HUES6 (cell line): Measurements from ENCODE around the gene ZNF678.
"Not testable (repeated sequence)": the region's sequence is repeated elsewhere in the genome, so short reads cannot be mapped to it uniquely, and the experiment has no call there.

Source experiments
- H3K27ac ChIP-seq: 2 replicates; pipeline ENCODE4 v1.7.0; 2013; ENCODE audit warnings: low read depth, mild to moderate bottlenecking, low read length, inconsistent platforms
- H3K27me3 ChIP-seq: 2 replicates; pipeline ENCODE4 v1.6.1; 2013; ENCODE audit warnings: low read length; ENCODE audit not compliant: control insufficient read depth, insufficient read depth
- H3K36me3 ChIP-seq: 2 replicates; pipeline ENCODE4 v1.6.1; 2013; ENCODE audit warnings: low read length; ENCODE audit not compliant: control insufficient read depth, insufficient read depth
- H3K4me1 ChIP-seq: 2 replicates; pipeline ENCODE4 v1.6.1; 2013; ENCODE audit warnings: low read length; ENCODE audit not compliant: control insufficient read depth, insufficient read depth
- H3K4me3 ChIP-seq: 2 replicates; pipeline ENCODE4 v1.5.1; 2013; ENCODE audit warnings: low read depth, low read length
- H3K9ac ChIP-seq: one replicate; pipeline ENCODE4 v1.6.1; 2013; ENCODE audit warnings: mild to moderate bottlenecking, low read length
- H3K9me3 ChIP-seq: 2 replicates; pipeline ENCODE4 v1.6.1; 2013; ENCODE audit warnings: low read depth, low read length; ENCODE audit not compliant: control insufficient read depth, insufficient read depth

The ZNF678 gene

DNA sequence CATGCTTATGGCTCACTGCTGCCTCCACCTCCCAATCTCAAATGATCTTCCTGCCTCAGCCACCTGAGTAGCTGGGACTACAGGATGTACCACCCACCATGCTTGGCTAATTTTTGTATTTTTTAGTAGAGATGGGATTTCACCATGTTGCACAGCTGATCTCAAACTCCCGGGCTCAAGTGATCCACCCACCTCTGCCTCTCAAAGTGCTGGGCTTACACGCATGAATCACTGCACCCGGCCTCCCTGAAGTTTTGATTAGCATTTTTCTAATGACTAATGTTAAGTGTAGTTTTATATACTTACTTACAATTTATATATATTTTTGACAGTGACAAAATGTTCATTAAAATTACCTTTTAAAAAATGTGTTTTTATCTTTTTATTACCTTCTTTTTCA is 41.1 kb downstream of the ZNF678 start:
- H3K9me3 ChIP-seq = peaks cover 56% of the 10 kb centered on the region
- no peaks in the 10 kb centered on the region for H3K36me3 ChIP-seq
- no peaks in the 10 kb centered on the region for H3K4me1 ChIP-seq
- no peak overlapping the region for H3K4me3 ChIP-seq
- no peak overlapping the region for H3K9ac ChIP-seq
- no peaks in the 10 kb centered on the region for H3K27me3 ChIP-seq
- no peak overlapping the region for H3K27ac ChIP-seq

DNA sequence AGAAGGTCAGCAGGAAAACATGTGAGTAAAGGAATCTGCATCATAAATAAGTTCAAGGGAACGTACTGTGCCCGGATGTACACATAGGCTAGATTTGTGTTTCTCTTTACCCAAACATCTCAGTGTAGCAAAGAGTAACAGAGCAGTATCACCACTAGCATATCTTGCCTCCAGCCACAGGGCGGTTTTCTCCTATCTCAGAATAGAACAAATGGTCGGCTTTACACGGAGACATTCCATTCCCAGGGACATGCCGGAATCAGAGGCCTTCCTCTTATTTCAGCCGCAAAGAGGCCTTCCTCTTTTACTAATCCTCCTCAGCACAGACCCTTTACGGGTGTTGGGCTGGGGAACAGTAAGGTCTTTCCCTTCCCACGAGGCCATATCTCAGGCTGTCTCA is 42.9 kb downstream of the ZNF678 start:
- peaks cover 47% of the 10 kb centered on the region; the same call in 1 of the 2 replicates for H3K9me3 ChIP-seq
- H3K27ac ChIP-seq, H3K27me3 ChIP-seq, H3K4me1 ChIP-seq, H3K36me3 ChIP-seq, H3K9ac ChIP-seq, H3K4me3 ChIP-seq: not testable (repeated sequence)

DNA sequence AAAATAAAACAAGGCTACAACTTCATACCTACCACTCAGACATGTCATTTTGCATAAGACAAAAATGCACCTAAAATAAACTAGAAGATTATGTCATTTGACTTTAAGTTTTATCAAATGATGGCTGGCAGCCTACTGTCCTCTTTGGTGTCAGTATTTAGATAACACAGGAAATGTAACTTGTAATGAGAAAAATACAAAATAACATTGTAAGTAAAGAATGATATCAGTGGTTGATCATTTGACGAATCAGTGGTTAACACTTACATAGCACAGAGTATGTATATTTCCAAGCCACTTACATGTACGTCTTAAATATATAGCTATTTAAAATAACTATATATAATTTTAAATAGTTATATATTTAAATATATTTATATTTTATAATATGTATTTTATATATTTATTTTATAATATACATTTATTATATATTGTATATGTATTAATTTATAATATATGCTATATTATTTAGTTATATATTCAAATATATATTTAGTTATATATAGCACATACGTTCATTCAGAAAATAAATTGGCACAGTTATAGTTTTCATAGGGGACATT is 44.1 kb downstream of the ZNF678 start:
- Histone ChIP-seq H3K9ac (no peak overlapping the region), H3K4me1 (no peaks in the 10 kb centered on the region), H3K4me3 (no peak overlapping the region), H3K27ac (no peak overlapping the region), H3K9me3 (peaks cover 47% of the 10 kb centered on the region; the same call in 1 of the 2 replicates), H3K36me3 (peaks cover 9% of the 10 kb centered on the region; the same call in 1 of the 2 replicates), H3K27me3 (no peaks in the 10 kb centered on the region)

DNA sequence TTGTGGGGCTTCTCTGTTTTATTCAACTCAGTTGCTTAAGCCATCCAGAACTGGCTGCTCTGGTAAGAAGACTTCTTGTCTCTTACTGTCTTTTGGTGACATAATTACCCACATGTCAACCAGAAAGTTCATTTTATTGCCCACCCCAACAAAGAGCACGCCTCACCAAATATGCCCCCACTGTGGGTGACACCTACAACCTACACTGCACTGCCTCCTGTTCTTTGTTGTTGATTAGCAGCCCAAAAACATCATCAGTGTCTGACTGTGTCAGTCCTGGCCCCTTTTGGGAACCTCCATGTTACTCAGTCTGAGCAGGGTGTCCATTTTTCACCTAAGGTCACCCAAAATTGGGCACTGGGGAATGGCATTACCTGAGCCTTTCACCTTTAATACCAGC is 49.3 kb downstream of the ZNF678 start:
- peaks cover 48% of the 10 kb centered on the region for H3K9me3 ChIP-seq
- H3K9ac ChIP-seq = no peak overlapping the region
- H3K4me3 ChIP-seq = no peak overlapping the region
- H3K36me3 ChIP-seq = peaks cover 23% of the 10 kb centered on the region; the same call in 1 of the 2 replicates
- no peaks in the 10 kb centered on the region for H3K27me3 ChIP-seq
- no peak overlapping the region for H3K27ac ChIP-seq
- no peaks in the 10 kb centered on the region for H3K4me1 ChIP-seq

DNA sequence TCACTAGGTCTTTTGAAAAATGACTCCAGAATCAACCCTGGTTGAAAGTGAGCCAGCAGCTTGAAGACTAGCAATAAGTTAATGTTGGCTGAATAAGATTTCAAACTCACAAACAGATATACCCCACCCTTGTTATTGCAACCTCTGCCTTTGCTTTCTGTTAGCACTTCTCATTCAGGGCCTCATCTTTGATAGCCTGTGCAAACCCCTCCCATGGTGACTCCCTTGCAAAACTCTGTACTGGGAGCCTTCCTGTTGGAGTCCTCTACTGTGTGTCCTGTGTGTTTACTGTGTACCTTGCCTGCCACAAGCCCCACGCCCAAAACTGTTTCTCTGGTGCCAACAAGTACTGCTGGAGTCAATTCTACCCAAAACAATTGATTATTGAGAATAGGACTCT is 50.2 kb downstream of the ZNF678 start:
- Histone ChIP-seq H3K9ac (no peak overlapping the region), H3K4me3 (no peak overlapping the region), H3K9me3 (peaks cover 52% of the 10 kb centered on the region), H3K36me3 (peaks cover 23% of the 10 kb centered on the region; the same call in 1 of the 2 replicates), H3K27ac (no peak overlapping the region), H3K4me1 (no peaks in the 10 kb centered on the region), H3K27me3 (no peaks in the 10 kb centered on the region)

DNA sequence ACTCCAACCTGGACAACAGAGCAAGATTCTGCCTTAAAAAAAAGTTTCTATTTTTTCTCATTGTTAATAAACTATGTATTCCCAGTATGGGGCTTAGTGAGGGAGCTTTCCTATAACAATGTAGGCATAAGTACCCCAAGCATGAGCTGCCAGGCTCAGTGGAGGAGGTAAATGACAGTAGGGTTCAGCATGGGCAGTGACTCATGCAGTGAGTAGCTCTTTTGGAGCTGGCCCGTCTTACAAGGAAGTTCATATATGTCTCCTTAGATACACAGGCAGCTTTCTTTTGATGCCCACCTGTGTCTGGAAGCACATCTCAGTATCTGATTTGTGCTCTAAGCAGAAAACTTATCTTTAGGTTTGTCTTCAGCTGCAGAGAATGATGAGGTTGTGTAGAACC is 57.9 kb downstream of the ZNF678 start:
- Histone ChIP-seq H3K4me1 (no peaks in the 10 kb centered on the region), H3K9me3 (peaks cover 69% of the 10 kb centered on the region), H3K9ac (no peak overlapping the region), H3K36me3 (peaks cover 4% of the 10 kb centered on the region; the same call in 1 of the 2 replicates), H3K4me3 (no peak overlapping the region), H3K27ac (no peak overlapping the region), H3K27me3 (no peaks in the 10 kb centered on the region)

DNA sequence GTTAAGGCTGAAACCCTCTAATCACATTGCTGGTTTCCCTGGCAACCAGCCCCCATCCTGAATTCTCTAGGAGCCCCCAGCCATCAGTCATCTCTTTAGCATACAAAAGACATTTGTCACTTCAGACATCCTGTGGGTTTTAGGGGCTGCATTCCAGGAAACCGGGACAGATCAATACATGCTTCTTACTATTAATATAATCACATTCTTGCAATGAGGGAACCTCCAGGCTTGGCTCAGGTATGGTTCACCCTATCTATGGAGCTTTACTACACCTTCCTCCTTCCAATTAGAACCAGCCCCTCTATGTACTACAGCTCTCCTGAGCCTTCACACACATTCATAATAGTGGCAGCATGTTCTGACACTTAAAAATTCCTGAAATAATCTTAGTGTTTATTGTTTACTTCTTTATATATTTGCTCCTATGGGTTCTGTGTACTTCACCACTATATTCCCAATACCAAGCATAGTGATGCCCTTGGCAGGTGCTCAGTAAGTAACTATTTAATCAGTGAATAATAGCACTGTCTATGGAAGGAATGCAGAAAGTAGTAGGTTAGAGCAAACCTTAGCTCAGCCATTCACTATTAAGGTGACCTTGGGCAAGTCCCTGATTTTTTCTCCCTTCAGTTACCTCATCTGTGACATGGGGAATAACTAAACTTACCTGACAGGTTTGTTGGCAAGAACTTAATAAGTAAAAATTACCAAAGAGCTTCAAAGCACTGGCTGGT is 59.6 kb downstream of the ZNF678 start:
- peaks cover 4% of the 10 kb centered on the region; the same call in 1 of the 2 replicates for H3K36me3 ChIP-seq
- H3K27ac ChIP-seq = no peak overlapping the region
- H3K9me3 ChIP-seq = peaks cover 62% of the 10 kb centered on the region
- no peak overlapping the region for H3K4me3 ChIP-seq
- H3K4me1 ChIP-seq = no peaks in the 10 kb centered on the region
- no peaks in the 10 kb centered on the region for H3K27me3 ChIP-seq
- H3K9ac ChIP-seq = no peak overlapping the region

DNA sequence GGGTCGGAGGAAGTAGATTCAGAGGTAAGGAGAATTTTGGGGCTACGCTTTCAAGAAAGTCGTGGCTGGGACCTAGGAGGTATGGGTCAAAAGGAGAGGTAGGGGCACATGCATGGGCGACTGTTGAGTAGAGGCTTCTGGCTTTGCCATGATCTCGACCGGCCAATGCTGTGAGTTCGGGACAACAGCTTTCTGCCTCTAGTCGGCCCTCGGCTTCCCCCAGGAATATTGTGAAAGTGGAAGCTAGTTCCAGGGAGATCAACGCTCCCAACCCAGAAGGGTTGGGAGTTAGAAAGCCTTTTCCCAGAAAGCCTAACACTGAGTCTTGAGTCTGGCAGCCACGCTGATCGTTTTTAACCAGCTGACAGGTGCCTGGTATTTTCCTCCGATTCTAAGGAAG is 69.0 kb downstream of the ZNF678 start:
- Histone ChIP-seq H3K9ac (no peak overlapping the region), H3K9me3 (peaks cover 61% of the 10 kb centered on the region), H3K36me3 (no peaks in the 10 kb centered on the region), H3K27me3 (no peaks in the 10 kb centered on the region), H3K4me1 (no peaks in the 10 kb centered on the region), H3K4me3 (no peak overlapping the region), H3K27ac (no peak overlapping the region)

DNA sequence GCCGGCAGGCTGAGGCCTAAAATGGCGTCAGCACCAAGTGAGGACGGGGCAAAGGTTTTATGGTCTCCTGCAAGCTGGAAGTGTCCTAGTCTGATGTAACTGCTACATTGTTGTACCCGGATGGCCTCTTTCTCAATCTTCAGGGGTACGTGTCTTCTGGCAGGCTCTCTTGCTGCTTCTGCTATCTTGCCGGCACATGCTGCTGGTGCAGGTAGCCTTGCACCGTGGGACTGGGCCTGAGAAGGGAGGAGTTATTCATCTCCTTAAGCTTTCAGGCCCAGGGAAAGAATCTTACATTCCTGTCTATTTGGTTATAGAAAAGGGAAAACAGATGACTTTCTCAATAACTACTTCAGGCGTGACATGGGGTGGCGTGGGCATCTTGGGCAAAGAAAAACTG is 72.2 kb downstream of the ZNF678 start:
- Histone ChIP-seq H3K9ac (no peak overlapping the region), H3K4me1 (no peaks in the 10 kb centered on the region), H3K4me3 (no peak overlapping the region), H3K27ac (no peak overlapping the region), H3K36me3 (no peaks in the 10 kb centered on the region), H3K9me3 (peaks cover 87% of the 10 kb centered on the region), H3K27me3 (no peaks in the 10 kb centered on the region)

DNA sequence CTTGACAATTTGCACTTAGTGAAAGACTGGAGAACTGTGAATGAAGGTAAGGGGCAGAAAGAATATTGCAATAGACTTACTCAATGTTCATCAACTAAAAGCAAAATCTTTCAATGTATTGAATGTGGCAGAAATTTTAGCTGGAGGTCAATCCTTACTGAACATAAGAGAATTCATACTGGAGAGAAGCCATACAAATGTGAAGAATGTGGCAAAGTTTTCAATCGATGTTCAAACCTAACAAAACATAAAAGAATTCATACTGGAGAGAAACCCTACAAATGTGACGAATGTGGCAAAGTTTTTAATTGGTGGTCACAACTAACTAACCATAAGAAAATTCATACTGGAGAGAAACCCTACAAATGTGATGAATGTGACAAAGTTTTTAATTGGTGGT is 91.1 kb downstream of the ZNF678 start:
- Histone ChIP-seq H3K27ac (no peak overlapping the region), H3K27me3 (no peaks in the 10 kb centered on the region), H3K9me3 (peaks cover 87% of the 10 kb centered on the region), H3K4me1 (no peaks in the 10 kb centered on the region), H3K36me3 (peaks cover 39% of the 10 kb centered on the region), H3K9ac (no peak overlapping the region), H3K4me3 (no peak overlapping the region; the same call in 1 of the 2 replicates)

DNA sequence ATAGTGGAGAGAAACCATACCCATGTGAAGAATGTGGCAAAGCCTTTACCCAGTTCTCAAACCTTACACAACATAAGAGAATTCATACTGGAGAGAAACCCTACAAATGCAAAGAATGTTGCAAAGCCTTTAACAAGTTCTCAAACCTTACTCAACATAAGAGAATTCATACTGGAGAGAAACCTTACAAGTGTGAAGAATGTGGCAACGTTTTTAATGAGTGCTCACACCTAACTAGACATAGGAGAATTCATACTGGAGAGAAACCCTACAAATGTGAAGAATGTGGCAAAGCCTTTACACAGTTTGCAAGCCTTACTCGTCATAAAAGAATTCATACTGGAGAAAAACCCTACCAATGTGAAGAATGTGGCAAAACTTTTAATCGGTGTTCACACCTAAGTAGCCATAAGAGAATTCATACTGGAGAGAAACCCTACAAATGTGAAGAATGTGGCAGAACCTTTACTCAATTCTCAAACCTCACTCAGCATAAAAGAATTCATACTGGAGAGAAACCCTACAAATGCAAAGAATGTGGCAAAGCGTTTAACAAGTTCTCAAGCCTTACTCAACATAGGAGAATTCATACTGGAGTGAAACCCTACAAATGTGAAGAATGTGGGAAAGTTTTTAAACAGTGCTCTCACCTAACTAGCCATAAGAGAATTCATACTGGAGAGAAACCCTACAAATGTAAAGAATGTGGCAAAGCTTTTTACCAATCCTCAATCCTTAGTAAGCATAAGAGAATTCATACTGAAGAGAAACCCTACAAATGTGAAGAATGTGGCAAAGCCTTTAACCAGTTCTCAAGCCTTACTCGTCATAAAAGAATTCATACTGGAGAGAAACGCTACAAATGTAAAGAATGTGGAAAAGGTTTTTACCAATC is 91.7 kb downstream of the ZNF678 start:
- H3K27me3 ChIP-seq = no peaks in the 10 kb centered on the region
- no peak overlapping the region for H3K4me3 ChIP-seq
- peaks cover 87% of the 10 kb centered on the region for H3K9me3 ChIP-seq
- no peak overlapping the region for H3K27ac ChIP-seq
- H3K9ac ChIP-seq = no peak overlapping the region
- peaks cover 37% of the 10 kb centered on the region for H3K36me3 ChIP-seq
- no peaks in the 10 kb centered on the region for H3K4me1 ChIP-seq
